KOPT-K1 (cell line): Measurements from ENCODE around the gene UBE2J2.

Experiments
- H3K27ac ChIP-seq: fragments of 200-600 bp; sonication (generic); 2 replicates; pipeline ENCODE4 v1.5.1; 2016; ENCODE audit warnings: antibody characterized with exemption, mild to moderate bottlenecking, low read depth, low read length; ENCODE audit not compliant: poor library complexity, severe bottlenecking
- H3K36me3 ChIP-seq: fragments of 200-600 bp; sonication (generic); 2 replicates; pipeline ENCODE4 v1.5.1; 2017; ENCODE audit warnings: antibody characterized with exemption, mild to moderate bottlenecking, low read length, moderate library complexity; ENCODE audit not compliant: insufficient read depth
- H3K9me3 ChIP-seq: fragments of 200-600 bp; sonication (generic); 2 replicates; pipeline ENCODE4 v1.5.1; 2017; ENCODE audit warnings: antibody characterized with exemption, low read length, mild to moderate bottlenecking; ENCODE audit not compliant: insufficient read depth, poor library complexity, severe bottlenecking

UBE2J2 gene

DNA sequence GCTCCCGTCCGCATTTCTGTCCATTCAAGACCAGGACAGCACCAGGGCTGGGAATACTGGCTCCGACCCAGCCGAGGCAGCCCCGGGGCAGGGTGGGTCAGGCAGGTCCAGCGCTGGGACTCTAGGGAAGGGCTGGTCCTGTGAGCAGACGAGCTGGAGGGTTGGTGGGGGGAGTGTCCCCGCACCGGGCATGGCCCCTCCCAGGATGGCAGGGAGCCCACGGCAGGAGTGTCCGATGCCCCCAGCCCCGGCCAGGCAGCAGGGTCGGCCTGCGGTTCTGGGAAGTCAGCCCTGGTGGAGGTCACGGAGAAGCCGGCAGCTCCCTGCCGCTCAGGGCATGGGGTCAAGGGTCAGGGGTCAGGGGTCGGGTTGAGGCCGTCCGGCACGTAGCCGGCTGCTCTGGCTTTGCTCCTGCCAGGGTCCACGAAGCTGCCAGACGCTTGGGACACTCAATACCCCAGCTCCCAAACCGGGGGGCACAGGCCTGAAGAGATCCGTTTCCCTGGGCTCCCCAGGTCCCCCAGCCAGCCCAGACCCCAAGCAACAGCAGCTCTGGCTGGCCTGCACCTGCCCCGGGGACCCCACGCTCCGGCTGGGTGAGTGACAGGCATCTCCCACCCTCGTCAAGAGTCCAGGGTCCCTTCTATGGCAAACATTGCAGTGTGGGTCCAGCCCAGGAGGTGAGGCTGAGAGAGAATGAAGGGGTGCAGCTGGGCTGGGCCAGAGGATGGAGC is 33.9 kb downstream of the UBE2J2 start:
- Histone ChIP-seq H3K9me3 (no peaks in the 10 kb centered on the region), H3K27ac (no peak overlapping the region), H3K36me3 (peaks cover 6% of the 10 kb centered on the region; the same call in 1 of the 2 replicates)

DNA sequence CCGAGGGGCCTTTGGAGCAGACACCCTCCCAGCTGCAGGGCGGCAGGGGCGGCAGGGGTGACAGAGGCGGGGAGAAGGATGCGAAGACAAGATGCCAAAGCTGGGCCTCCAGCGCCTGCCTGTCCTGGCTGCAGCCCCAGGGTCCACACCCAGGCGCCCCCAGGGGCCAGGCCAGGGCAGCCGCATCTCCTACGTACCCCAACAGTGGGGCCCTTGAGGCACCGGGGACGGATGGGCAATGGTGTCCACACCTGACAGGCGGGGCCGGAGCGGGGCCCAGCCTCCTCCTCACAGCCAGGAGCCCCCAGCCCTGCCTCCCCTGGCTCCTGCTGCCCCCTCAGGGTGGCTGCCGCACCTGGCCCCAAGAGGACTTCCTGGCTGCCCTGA is 34.4 kb downstream of the UBE2J2 start:
- H3K9me3 ChIP-seq, result no peaks in the 10 kb centered on the region
- H3K27ac ChIP-seq, result no peak overlapping the region
- H3K36me3 ChIP-seq, result peaks cover 12% of the 10 kb centered on the region; the same call in 1 of the 2 replicates

DNA sequence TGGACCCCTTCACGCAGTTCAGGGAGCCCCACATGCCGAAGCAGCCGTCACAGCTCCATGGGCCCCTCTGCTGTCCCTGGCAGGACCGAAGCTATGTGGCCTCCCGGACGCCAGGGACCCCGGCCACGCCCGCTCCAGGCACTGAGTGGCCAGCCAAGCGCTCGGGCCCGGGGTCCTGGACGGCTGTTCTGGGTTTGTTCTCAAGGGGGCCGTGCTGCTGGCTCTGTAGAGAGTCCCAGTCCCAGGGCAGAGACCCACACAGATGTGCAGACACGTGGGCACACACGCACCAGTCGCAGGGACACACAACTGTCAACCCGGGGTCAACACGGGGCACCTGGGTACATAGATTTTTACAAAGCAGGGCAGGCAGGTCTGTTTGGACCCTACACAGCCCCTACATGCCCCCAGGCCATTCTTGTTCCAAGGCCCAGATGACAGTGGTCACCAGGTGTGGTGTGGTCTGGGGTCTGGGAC is 34.9 kb downstream of the UBE2J2 start:
- Histone ChIP-seq H3K36me3 (peaks cover 14% of the 10 kb centered on the region; the same call in 1 of the 2 replicates), H3K27ac (no peak overlapping the region), H3K9me3 (no peaks in the 10 kb centered on the region)

DNA sequence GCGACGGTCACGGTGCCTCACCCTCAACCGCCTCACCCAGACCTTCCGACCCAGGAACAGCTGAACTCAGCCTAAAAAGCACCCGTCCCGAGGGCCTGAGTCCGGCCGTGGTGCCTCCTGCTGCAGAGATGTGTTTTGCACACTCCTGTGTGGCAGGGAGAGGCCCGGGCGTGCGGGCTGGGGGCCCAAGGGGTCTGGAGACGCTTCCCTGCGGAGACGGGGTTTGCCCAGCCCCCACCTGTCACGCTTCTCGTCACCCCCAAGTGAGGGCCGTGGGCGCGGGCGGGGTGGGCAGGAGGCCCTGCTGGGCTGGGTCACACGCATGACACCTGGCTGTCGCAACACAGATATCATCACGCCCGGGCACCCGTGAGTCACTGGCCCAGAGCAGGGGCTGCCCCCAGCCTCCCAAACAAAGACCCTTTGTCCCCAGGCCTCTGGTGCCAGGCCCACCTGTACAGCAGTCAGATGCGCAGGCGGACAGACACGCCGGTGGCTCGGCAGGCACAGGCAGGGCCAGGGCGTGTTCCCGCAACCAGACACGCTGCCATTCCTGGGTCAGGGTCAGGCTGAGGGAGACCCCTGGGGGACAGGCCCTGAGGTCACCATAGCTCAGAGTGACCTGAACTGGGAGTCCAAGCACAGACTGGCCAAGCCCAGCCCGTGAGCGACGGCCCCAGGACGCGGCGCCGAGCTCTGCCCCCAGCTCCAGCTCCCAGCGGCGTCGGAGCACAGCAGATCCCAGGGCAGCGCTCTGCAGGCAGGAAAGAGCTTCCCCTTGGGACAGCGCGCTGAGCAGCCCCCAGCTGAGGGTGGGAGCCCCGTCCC is 35.6 kb downstream of the UBE2J2 start:
- no peak overlapping the region for H3K27ac ChIP-seq
- no peaks in the 10 kb centered on the region for H3K9me3 ChIP-seq
- H3K36me3 ChIP-seq, result peaks cover 14% of the 10 kb centered on the region; the same call in 1 of the 2 replicates

DNA sequence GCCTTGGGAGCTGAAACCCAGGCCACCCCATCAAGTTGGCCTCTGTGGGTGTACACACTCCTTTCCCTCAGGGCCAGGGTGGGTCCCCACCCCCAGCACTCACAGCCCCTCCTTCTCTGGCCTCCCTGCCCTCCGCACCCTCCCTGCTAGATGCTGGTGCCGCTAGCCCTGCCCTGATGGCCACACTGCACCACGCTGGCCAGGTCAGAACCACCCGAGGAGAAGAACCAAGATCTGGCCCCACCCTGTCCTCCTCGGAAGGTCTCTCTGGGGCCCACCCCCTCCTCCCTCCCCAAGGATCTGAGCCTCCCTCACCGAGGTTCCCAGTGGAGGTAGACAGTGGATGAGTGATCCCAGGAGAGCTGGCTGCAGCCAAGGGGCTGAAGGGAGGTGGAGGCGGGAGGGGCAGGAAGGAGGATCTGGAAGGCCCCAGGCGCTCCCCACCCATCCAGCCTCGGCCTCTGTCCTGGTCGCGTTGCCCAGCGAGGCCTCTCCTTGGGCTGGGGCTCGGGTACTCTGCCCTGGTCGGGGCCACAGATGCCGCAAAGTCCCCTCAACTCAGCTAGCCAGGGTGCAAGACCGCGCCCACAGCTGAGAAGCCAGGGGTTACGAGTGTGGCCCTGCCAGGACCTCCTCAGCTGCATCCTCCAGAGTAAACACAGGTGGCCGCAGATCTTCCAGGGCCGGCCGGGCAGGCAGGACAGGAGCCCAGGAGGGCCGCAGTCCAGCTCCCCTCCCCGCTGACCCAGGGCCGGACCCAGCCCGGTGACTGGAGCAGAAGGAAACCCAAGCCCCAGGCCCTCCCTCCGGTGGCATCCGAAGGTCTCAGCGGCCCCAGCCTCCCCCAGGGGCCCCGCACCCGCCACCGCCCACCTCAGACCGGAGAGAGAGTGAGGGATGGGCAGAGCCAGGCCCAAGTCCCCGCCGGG is 36.4 kb downstream of the UBE2J2 start:
- Histone ChIP-seq H3K27ac (no peak overlapping the region), H3K9me3 (no peaks in the 10 kb centered on the region), H3K36me3 (peaks cover 14% of the 10 kb centered on the region; the same call in 1 of the 2 replicates)

DNA sequence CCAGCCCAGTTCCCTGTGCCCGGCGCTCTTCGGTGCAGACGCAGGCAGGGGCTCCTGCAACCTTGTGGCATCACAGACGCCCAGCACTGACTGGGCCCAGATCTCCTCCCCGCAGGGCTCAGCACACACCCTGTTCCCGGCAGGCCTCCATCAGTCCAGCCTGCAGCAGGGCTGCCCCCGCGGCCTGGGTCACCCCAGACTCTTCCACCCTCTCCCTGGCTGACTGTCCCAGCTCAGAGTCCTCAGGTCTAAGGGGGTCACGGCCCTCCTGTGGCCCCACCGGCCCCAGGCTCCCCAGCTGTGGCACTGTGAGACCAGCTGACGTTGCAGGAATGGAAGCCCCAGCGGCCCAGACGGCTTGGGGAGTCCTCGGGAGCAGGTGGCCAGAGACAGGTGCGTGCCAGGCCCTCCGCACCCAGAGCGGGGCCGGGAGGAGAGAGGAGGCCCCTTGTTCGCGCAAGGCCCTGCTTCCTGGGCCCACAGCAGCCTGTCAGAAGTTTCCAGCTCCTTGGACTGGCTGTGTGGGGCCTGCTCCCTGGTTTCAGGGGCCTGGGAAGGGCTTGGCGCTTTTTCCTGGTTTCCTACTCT is 37.4 kb downstream of the UBE2J2 start:
- H3K9me3 ChIP-seq, result no peaks in the 10 kb centered on the region
- no peak overlapping the region for H3K27ac ChIP-seq
- peaks cover 14% of the 10 kb centered on the region; the same call in 1 of the 2 replicates for H3K36me3 ChIP-seq

DNA sequence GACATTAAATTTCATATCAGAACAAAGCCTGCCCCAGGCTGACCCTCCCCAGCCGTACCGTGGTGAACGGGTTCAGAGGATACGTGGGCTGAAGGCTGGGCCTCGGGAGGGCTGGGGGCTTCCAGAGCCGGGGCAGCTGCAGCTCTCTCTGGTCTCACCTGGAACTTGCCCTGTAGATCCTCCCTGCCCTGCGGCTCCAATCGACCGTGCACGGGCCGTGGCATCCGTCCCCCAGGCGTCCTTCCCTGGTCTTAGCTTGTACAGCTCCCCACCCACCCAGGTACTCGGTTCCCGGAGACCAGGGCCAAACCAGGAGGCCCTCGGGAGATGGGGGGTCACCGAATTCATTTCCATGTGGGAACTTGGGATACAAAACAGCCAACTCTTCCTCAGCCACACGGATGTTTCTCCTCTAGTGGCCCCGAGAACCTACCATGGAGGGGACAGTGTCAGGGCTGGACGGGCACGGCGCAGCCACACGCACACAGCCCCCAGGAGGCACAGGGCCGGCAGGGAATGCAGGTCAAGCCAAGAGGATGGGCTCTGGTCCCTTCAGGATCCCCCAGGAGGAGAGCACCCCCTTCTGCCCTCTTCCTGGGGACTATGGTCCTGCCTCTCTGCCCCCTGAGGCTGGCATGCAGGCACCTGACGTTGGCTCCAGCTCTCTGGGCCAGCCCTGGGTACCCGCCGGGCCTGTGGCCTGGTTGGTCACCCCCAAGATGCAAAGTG is 38.5 kb downstream of the UBE2J2 start:
- Histone ChIP-seq H3K27ac (no peak overlapping the region), H3K36me3 (peaks cover 14% of the 10 kb centered on the region; the same call in 1 of the 2 replicates), H3K9me3 (no peaks in the 10 kb centered on the region)

DNA sequence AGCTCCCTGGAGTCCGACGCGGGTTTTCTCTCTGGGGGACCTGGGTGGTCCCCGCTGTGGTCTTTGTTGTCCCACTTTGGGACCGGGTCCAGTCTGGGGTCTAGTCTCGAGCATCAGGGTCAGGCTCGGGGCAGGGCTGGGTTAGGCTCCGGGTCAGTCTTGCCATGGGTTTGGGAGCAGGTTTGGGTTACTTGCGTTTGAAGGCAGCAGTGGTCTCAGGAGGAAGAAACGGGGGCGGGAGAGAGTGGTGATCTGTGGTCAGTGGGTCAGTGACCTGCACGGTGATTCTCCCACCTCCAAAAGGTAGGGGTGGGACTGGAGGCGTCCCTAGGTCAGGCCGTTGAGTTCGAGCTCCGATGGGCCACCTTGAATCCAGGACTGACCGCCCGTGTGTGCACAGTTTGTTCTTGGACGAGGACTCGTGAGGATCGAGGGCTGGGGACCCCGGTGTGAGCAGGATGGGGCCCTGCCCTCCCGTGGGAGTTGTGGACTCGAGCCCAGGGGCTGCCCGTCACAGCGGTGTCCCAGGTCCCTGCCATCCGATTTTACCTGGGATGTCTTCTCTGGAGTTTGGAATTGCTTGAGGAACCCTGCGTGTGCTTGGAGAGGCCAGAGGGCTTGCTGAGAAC is 39.4 kb downstream of the UBE2J2 start:
- no peak overlapping the region for H3K27ac ChIP-seq
- H3K9me3 ChIP-seq, result no peaks in the 10 kb centered on the region
- H3K36me3 ChIP-seq, result peaks cover 15% of the 10 kb centered on the region; the same call in 1 of the 2 replicates

DNA sequence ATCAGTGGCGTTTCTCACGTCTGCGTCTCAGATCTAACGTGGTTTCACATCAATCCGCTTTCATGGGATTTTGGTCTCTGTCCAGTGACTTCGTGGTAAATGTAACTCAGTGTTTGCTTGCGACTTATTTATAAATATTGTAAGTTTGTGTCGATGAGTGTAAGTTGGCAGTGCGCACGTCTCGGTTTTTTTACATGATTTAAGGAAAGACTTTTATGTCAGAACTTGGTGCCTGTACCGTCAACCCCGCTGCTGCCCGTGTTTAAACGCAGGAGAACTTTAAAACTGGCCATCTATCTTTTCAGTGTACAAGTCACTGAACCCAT is 40.1 kb downstream of the UBE2J2 start:
- Histone ChIP-seq H3K9me3 (no peaks in the 10 kb centered on the region), H3K36me3 (peaks cover 23% of the 10 kb centered on the region; the same call in 1 of the 2 replicates), H3K27ac (no peak overlapping the region)

DNA sequence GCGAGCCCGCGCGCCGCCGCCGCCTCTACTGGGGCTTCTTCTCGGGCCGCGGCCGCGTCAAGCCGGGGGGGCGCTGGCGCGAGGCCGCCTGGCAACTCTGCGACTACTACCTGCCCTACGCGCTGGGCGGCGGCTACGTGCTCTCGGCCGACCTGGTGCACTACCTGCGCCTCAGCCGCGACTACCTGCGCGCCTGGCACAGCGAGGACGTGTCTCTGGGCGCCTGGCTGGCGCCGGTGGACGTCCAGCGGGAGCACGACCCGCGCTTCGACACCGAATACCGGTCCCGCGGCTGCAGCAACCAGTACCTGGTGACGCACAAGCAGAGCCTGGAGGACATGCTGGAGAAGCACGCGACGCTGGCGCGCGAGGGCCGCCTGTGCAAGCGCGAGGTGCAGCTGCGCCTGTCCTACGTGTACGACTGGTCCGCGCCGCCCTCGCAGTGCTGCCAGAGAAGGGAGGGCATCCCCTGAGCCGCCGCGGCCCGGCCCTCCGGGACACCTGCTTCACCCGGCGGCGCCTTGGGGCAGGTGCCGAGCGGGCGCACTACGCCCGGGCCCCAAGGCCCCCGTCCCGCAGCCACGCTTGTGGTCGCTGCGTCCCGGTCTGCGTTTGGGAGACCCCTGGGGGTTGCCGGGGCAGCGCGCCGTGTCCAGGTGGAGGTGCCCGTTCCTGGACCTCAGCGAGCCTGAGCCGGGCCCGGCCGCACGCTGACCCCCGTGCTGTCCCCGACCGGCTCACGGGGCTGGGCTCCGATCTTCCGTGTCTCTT is 40.7 kb downstream of the UBE2J2 start:
- Histone ChIP-seq H3K9me3 (no peaks in the 10 kb centered on the region), H3K27ac (peak overlapping the region; percentile 79), H3K36me3 (peaks cover 28% of the 10 kb centered on the region; the same call in 1 of the 2 replicates)

DNA sequence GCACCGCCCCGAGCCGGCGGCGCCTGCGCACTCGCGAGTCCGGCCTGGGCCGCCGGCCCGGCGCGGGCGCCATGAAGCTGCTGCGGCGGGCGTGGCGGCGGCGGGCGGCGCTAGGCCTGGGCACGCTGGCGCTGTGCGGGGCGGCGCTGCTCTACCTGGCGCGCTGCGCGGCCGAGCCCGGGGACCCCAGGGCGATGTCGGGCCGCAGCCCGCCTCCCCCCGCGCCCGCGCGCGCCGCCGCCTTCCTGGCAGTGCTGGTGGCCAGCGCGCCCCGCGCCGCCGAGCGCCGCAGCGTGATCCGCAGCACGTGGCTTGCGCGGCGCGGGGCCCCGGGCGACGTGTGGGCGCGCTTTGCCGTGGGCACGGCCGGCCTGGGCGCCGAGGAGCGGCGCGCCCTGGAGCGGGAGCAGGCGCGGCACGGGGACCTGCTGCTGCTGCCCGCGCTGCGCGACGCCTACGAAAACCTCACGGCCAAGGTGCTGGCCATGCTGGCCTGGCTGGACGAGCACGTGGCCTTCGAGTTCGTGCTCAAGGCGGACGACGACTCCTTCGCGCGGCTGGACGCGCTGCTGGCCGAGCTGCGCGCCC is 41.4 kb downstream of the UBE2J2 start, which contains the start of gene B3GALT6:
Gene B3GALT6, plus strand, starts transcription at position 30 of the 588 bp plus-strand sequence. Its CDS starts 42 bp downstream, at position 72.
- Histone ChIP-seq H3K9me3 (no peaks in the 10 kb centered on the region), H3K27ac (peak within 1 kb of the TSS; percentile 79), H3K36me3 (peaks cover 35% of the 10 kb centered on the region; the same call in 1 of the 2 replicates)

DNA sequence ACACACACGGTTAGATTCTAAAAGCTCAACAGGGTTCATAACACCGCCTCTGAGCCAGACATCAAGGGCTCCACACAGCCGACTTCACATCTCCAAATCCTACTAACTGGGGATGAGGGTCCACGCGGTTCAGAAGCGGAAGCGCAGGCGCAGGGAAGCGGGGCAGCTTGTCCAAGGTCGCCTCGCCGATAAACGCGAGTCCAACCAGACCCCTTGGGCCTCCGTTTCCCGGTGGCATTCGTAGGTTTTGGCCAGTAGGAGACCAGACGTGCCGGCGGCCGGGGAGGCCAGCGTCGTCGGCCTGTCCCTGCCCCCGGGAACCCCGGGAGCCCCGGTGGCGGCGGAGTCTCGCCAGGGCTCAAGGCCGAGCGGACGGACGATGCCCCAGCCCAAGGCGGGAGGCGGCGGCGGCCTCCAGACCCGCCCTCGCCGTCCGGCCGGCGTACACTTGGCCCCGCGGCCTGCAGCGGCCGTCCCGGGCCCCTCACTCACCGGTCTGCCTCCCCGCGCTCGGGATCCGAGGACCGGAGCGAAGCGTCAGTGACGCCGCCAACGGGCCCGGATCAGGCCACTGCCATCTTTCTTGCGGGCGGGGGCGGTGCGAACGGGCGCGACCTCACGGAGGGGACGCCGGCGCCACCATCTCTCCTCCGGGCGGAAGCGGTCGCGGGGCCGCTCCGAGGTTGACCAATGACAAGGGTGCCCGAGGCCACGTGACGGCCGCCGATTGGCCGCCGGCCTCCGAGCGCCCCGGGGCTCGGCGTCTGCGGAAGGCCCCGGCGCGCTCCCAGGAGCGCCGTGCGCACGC is 42.0 kb downstream of the UBE2J2 start, which contains the start of gene SDF4:
Gene SDF4, minus strand, starts transcription at position 602 of the 808 bp plus-strand sequence. CDS start 3,229 bp downstream, outside the sequence.
- Histone ChIP-seq H3K9me3 (no peaks in the 10 kb centered on the region), H3K27ac (peak within 1 kb of the TSS; percentile 79), H3K36me3 (peaks cover 40% of the 10 kb centered on the region; the same call in 1 of the 2 replicates)
